Measurements from ENCODE around the gene CHAT.

CHAT gene

DNA sequence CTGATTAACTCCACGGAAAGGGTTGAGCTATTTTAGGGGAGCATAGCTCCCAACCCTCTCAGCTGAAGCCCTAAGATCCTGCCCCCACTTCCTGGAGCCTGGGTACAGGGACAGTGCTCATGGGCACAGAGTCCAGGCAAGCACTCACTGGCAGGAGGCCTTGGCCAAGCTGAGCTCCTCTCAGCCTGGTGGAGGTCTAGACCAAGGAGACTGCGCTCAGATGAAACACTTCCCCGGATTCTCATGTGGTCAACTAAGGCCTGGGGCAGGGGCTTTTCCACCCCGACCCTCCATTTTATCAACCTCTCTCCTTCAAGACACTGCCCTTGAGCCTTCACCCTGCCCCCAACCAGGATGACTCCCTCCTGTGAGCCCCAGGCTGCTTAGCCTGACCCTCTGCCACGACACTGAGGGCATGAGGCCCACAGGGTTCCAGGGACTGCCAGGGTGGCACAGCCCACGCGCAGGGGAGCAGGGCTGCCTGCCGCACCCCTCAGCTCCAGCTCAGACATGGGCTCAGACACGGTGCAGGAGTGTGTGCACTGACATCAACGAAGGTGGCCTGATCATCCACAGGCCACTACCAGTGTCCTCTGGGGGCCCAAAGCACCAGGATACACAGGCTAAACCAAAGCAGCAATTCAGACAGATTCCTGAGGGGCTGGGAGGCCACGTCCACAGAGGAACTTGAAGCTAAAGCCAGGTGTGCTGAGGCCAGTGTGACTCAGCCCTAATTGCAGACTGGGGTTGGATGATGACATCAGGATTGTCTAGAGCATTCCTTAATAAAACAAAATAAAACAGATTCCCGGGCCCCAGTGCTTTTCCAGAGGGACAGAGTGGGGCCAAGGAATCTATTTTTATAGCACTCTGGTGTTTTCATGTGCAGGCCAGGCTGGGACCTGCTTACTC is 18.8 kb downstream of the CHAT start:
- H3K4me3 ChIP-seq (replicated peaks; ENCODE audit: low read depth, low read length): no peak overlapping the region
- no peak for DNase-seq (ENCODE audit: extremely low read depth, low read depth)
- no peak for TF ChIP-seq CTCF (IDR thresholded peaks at IDR 0.05; ENCODE audit: low read depth, low read length, missing control alignments)

DNA sequence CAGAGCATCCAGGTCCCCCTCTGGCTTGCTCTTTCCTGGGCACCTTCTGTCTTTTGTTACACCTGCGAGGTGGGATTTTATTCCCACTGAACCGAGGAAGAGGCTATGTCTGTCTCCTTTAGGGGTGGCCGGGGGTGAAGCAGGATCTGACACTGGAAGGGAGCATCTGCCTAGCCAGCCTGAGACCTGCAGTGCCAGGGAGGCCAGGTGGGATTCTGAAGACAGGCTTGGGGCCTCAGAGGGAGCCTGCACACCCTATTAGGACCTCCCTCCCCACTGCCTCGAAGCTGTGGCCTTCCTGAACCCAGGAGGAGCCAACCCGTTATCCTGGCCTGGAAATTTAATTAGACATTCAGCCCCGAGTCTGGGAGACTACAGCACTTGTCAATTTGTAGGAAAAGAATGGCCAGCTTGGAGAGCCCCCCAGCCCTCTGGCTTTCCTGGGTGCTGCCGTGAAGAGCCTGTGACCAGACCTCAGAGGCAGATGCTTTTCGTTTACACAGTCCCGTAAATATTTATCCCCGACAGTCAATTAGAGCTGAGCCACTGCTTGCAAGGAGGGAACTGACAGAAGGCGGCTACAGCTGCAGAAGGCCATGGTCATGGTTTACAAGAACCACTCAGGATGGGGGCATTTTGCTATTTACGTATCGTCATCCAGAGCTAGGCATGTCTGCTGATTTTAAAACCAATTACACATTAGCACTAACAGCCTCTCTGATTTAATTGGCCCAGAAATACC is 19.7 kb downstream of the CHAT start:
- no peak for DNase-seq (ENCODE audit: extremely low read depth, low read depth)
- no peak for TF ChIP-seq CTCF (IDR thresholded peaks at IDR 0.05; ENCODE audit: low read depth, low read length, missing control alignments)
- H3K4me3 ChIP-seq (replicated peaks; ENCODE audit: low read depth, low read length): no peak overlapping the region

- DNase-seq (ENCODE audit: extremely low read depth, low read depth): no peak
- TF ChIP-seq CTCF (IDR thresholded peaks at IDR 0.05; ENCODE audit: low read depth, low read length, missing control alignments): no peak
- H3K4me3 ChIP-seq (replicated peaks; ENCODE audit: low read depth, low read length): no peak overlapping the region
Measured at GRCh38 chr10:49634069-49634660, 20.3 kb downstream of the CHAT start.

- DNase-seq (ENCODE audit: extremely low read depth, low read depth): no peak
- no peak overlapping the region for H3K4me3 ChIP-seq (replicated peaks; ENCODE audit: low read depth, low read length)
- TF ChIP-seq CTCF (IDR thresholded peaks at IDR 0.05; ENCODE audit: low read depth, low read length, missing control alignments): no peak
Measured at GRCh38 chr10:49642311-49642710, 28.5 kb downstream of the CHAT start.

DNA sequence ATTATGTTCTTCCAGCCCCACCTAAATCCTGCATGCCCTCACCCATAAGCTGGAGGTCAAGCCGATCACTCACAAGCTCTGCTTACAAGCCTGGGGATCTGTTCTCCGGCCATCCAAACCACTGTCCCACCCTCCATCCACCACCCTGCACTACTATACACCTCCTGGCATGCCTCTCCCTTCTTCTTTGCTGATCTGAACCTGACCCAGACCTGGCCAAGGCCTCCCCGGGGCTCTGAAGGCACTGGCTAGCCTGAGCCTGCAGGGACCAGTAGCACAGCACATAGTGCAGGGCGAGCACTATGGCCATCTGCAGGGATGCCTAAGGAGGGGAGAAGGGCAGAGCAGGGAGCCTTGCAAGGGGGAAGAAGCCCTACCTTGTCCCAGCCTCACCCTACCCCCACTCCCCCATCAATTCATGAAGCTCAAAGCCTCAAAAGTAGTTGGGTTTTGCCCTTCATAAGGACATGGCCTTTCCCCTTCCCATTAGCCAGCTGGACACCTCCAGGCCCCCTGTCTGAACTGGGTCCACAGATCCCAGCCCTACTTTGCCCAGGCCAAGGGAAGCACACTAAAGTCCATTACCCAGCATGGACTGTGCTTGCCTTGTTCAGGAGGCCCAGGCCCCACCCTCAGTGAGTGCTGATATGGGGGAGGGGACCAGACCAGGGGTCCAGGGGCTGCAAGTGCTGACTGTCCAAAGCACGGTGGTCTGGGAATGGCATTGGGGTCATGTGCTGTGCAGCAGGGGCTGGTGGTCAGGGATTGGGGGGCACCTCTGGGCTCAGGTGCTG is 29.6 kb downstream of the CHAT start:
- no peak for TF ChIP-seq CTCF (IDR thresholded peaks at IDR 0.05; ENCODE audit: low read depth, low read length, missing control alignments)
- no peak overlapping the region for H3K4me3 ChIP-seq (replicated peaks; ENCODE audit: low read depth, low read length)
- DNase-seq (ENCODE audit: extremely low read depth, low read depth): no peak

DNA sequence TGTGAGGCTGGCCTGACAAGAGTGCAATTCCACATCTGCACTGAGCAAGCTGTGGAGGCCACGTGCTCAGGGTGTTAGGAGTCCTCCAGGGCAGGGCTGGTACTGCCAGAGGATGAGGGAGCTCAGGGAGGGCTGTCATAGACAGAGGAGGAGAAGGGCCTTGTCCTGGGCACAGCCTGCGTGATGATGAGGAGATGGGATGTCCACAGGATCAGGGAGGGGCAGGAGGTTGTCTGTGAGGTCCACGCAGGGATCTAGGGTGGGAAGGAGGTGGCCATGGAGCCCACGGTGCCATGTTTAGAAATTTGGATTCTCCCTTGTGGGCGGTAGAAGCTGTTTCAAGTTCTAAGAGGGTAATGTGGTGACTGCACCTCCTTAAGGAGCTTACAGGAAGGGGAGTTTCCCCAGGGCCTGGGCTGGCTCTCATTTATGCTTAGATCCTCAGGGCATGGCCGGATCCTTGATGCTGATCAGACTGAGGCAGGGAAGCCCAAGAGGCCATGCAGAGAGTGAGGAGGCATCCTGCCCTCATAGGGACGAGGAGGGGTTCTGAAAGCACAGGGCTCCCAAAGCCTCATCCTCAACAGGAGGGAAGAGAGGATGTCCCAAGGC is 30.3 kb downstream of the CHAT start:
- no peak overlapping the region for H3K4me3 ChIP-seq (replicated peaks; ENCODE audit: low read depth, low read length)
- no peak for DNase-seq (ENCODE audit: extremely low read depth, low read depth)
- no peak for TF ChIP-seq CTCF (IDR thresholded peaks at IDR 0.05; ENCODE audit: low read depth, low read length, missing control alignments)
